Calu3 (cell line): ENCODE results near the gene RFLNA. TPM values are rescaled to one million over a fixed set of nuclear protein-coding genes. Genes with fewer than 3 reads are reported as not detected.

Experiments used
- BruUV-seq: library from RNA; stranded (reverse); fragments of 400-500 nt; replicated peaks from 2 replicates; lab custom pipeline; 2021; lab: Mats Ljungman, UMichigan
- CTCF ChIA-PET: fragments of 300-600 bp; sonication (Branson Sonifier 250); formaldehyde crosslinking; loops from one replicate; lab custom pipeline; 2022; ENCODE audit warnings: antibody characterized with exemption; lab: Charles Lee
- DNase-seq: peaks from one replicate; pipeline ENCODE4 v3.0.0; 2022
- H3K27ac Mint-ChIP-seq: one replicate; pipeline ENCODE4 v1.8.0; 2022; ENCODE audit warnings: mixed read lengths; ENCODE audit not compliant: unreplicated experiment
- H3K27me3 Mint-ChIP-seq: one replicate; pipeline ENCODE4 v1.8.0; 2022; ENCODE audit warnings: mixed read lengths; ENCODE audit not compliant: unreplicated experiment
- H3K36me3 Mint-ChIP-seq: one replicate; pipeline ENCODE4 v1.8.0; 2022; ENCODE audit warnings: mild to moderate bottlenecking, moderate library complexity, mixed read lengths; ENCODE audit not compliant: insufficient read depth, unreplicated experiment
- H3K4me1 Mint-ChIP-seq: one replicate; pipeline ENCODE4 v1.8.0; 2022; ENCODE audit warnings: mild to moderate bottlenecking, low read depth, mixed read lengths; ENCODE audit not compliant: unreplicated experiment
- H3K4me3 Mint-ChIP-seq: one replicate; pipeline ENCODE4 v1.8.0; 2022; ENCODE audit warnings: mild to moderate bottlenecking, low read depth, moderate library complexity, mixed read lengths; ENCODE audit not compliant: unreplicated experiment
- H3K9me3 Mint-ChIP-seq: one replicate; pipeline ENCODE4 v1.8.0; 2022; ENCODE audit warnings: low read depth, mixed read lengths; ENCODE audit not compliant: unreplicated experiment
- intact Hi-C: fragments of 100-400 bp; cut with micrococcal nuclease; formaldehyde crosslinking; loops from one replicate; pipeline ENCODE4 v1.10.0; 2022; ENCODE audit not compliant: unreplicated experiment
- total RNA-seq: library from RNA; stranded (reverse); gene quantifications from 2 replicates; pipeline ENCODE4 v1.2.3, GENCODE V29; 2022
- TF ChIP-seq, protein P1 (sequence below): fragments of 200-600 bp; IDR thresholded peaks from one replicate; pipeline ENCODE4 v1.8.0; 2022; ENCODE audit warnings: antibody characterized with exemption; ENCODE audit not compliant: unreplicated experiment

RFLNA gene
- total RNA-seq, 1 experiment from 2014 or later = not detected

DNA sequence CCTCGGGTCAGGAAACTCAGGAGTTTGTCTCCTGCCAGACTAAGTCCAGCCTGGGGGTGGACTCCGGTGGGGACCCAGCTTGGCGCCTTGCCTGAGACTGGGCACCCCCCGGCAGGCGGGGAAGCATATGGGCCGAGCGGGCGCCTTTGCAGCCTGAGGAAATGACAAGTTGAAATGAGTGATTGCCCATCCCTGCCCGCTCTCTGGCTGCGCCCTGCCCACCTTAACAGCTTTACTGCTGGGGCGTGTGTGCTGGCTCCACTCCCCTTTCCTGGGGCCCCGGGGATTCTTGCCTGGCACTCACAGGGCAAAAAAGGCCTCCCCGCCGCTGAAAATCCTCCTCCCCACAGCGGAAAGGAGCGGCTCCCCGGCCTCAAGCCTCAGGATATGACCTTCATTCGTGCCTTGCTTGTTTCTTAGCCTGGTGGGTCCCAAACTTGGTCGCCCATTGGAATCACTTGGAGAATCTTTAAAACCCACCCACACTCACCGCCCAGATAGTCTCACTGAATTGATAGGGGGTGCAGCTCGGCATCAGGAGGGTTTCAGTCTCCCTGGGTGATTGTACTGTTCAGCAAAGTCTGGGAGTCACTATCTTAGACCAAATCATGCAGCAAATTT is 1.5 kb downstream of the RFLNA start:
- peaks cover 100% of the 10 kb centered on the region for H3K27me3 Mint-ChIP-seq
- H3K36me3 Mint-ChIP-seq = no peaks in the 10 kb centered on the region
- no TSS peak for BruUV-seq
- CTCF ChIA-PET = interaction anchor here (0.6 to 1.6 kb wide), 2 partner anchors 63 to 173 kb away, joined by 3 read pairs; no protein-coding TSS in a partner anchor
- TF ChIP-seq, protein P1, sequence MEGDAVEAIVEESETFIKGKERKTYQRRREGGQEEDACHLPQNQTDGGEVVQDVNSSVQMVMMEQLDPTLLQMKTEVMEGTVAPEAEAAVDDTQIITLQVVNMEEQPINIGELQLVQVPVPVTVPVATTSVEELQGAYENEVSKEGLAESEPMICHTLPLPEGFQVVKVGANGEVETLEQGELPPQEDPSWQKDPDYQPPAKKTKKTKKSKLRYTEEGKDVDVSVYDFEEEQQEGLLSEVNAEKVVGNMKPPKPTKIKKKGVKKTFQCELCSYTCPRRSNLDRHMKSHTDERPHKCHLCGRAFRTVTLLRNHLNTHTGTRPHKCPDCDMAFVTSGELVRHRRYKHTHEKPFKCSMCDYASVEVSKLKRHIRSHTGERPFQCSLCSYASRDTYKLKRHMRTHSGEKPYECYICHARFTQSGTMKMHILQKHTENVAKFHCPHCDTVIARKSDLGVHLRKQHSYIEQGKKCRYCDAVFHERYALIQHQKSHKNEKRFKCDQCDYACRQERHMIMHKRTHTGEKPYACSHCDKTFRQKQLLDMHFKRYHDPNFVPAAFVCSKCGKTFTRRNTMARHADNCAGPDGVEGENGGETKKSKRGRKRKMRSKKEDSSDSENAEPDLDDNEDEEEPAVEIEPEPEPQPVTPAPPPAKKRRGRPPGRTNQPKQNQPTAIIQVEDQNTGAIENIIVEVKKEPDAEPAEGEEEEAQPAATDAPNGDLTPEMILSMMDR = no peak
- intact Hi-C loops = no loop called here
- no peak overlapping the region for H3K27ac Mint-ChIP-seq
- no peaks in the 10 kb centered on the region for H3K9me3 Mint-ChIP-seq
- no peaks in the 10 kb centered on the region for H3K4me1 Mint-ChIP-seq
- DNase-seq = no peak
- no peak overlapping the region for H3K4me3 Mint-ChIP-seq

DNA sequence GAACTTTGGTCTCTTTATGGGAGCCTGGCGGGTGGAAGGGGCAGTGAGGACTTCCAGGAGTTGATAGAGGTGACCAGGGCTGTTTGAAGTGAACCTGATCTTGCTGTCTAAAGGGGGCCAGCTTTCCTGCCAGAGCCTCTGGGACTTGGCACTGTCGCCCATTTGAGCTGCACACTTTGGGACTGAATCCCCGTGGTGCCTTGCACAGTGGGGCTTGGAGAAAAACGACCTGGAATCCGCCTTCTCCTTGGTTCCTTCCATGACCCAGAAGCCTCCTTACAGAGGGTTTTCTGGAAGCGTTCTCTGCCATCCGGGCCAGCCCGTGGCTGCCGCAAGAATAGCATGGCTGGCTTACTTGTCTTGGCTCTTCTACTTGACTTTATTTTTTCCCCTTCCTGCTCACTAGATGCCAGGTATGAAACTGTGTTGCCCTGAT is 2.0 kb downstream of the RFLNA start:
- no peak overlapping the region for H3K4me3 Mint-ChIP-seq
- TF ChIP-seq, protein P1 = no peak
- H3K27ac Mint-ChIP-seq = no peak overlapping the region
- H3K27me3 Mint-ChIP-seq = peaks cover 100% of the 10 kb centered on the region
- no peaks in the 10 kb centered on the region for H3K36me3 Mint-ChIP-seq
- DNase-seq = no peak
- no peaks in the 10 kb centered on the region for H3K4me1 Mint-ChIP-seq
- intact Hi-C loops = no loop called here
- no TSS peak for BruUV-seq
- CTCF ChIA-PET = interaction anchor here (0.6 to 1.6 kb wide), 2 partner anchors 63 to 174 kb away, joined by 3 read pairs; no protein-coding TSS in a partner anchor
- no peaks in the 10 kb centered on the region for H3K9me3 Mint-ChIP-seq

DNA sequence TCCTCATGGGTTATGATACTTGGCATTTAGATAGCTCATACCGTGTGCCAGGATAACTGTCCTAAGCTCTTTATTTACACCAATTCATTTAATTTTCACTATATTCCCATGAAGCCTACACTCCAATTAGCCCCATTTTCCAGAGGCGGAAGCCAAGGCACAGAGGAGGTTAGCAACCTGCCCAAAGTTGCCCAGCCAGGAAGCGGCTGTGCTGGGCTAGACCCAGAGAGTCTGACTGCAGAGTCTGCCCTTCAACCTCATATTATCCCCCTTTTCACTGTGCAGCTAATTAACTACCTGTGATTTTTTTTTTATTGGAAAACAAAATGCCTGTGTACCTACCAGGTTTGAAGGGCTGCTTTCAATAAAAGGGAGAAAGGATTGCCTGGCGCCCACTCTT is 2.5 kb downstream of the RFLNA start:
- Mint-ChIP-seq H3K9me3 (no peaks in the 10 kb centered on the region), H3K4me3 (no peak overlapping the region), H3K36me3 (no peaks in the 10 kb centered on the region), H3K4me1 (no peaks in the 10 kb centered on the region), H3K27me3 (peaks cover 100% of the 10 kb centered on the region), H3K27ac (no peak overlapping the region)
- intact Hi-C loops = no loop called here
- BruUV-seq = no TSS peak
- no peak for DNase-seq
- CTCF ChIA-PET = interaction anchor here (1.6 kb wide), 1 partner anchor 64 kb away, joined by 3 read pairs; no protein-coding TSS in a partner anchor
- TF ChIP-seq, protein P1 = no peak

DNA sequence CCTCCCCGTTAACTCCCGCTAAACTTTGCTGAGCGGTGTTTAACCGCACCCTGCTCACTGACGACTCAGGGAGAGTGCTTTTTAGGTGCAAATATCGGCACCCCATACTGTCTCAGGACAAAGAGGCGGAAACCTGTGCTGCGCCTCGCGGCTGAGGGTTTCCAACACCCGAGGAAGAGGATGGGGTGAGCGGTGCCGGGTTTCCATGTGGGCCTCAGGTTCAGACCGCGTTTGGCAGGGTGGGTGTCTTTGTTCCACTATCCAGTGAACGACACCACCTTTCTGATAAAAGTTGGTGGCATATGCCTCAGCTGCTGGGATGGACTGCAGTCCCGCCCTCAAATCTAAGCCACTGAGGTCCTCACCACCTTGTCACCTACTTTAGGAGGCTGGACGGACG is 3.0 kb downstream of the RFLNA start:
- no peak overlapping the region for H3K4me3 Mint-ChIP-seq
- intact Hi-C loops = no loop called here
- no peak overlapping the region for H3K27ac Mint-ChIP-seq
- no peak for DNase-seq
- no TSS peak for BruUV-seq
- TF ChIP-seq, protein P1 = no peak
- no peaks in the 10 kb centered on the region for H3K4me1 Mint-ChIP-seq
- H3K27me3 Mint-ChIP-seq = peaks cover 97% of the 10 kb centered on the region
- no peaks in the 10 kb centered on the region for H3K36me3 Mint-ChIP-seq
- CTCF ChIA-PET = interaction anchor here (1.6 kb wide), 1 partner anchor 64 kb away, joined by 3 read pairs; no protein-coding TSS in a partner anchor
- no peaks in the 10 kb centered on the region for H3K9me3 Mint-ChIP-seq
